ENCODE results near the gene MLLT1.
"Not testable (repeated sequence)": the region's sequence is repeated elsewhere in the genome, so short reads cannot be mapped to it uniquely, and the experiment has no call there.

The MLLT1 gene, protein sequence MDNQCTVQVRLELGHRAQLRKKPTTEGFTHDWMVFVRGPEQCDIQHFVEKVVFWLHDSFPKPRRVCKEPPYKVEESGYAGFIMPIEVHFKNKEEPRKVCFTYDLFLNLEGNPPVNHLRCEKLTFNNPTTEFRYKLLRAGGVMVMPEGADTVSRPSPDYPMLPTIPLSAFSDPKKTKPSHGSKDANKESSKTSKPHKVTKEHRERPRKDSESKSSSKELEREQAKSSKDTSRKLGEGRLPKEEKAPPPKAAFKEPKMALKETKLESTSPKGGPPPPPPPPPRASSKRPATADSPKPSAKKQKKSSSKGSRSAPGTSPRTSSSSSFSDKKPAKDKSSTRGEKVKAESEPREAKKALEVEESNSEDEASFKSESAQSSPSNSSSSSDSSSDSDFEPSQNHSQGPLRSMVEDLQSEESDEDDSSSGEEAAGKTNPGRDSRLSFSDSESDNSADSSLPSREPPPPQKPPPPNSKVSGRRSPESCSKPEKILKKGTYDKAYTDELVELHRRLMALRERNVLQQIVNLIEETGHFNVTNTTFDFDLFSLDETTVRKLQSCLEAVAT

DNA sequence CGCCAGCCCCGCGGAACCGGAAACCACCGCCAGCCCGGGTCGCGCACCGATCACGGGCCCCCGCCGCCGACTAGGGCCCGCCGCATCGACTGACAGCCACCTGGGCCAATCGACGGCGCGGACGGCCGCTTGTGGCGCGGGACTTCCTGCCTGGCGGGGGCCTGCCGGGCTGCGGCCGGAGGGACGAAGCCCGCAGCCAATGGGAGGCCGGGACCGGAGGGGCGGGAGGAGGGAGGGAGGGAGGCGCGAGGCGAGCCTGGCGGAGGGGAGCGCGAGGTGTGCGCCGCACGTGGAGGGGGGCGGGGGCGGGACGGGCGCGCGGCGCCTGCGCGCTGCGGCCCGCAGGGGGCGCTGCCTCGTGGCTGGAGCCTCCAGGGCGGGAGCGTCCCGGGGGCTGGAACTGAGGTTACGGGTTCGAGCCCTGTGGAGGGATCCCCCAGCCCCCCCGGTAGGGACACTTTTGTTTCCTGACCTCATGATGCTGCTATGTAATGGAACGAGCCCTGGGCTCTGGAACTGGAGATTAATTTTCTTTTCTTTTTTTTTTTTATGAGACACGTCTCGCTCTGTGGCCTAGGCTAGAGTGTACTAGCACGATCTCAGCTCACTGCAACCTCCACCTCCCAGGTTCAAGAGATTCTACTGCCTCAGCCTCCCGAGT, at the start of gene MLLT1:
MLLT1 (minus strand) TSS at position 45 of the 661 bp plus-strand sequence. CDS start 191 bp downstream, outside the sequence.
- peak; percentile 97 for DNase-seq (ENCODE audit: low spot score)

DNA sequence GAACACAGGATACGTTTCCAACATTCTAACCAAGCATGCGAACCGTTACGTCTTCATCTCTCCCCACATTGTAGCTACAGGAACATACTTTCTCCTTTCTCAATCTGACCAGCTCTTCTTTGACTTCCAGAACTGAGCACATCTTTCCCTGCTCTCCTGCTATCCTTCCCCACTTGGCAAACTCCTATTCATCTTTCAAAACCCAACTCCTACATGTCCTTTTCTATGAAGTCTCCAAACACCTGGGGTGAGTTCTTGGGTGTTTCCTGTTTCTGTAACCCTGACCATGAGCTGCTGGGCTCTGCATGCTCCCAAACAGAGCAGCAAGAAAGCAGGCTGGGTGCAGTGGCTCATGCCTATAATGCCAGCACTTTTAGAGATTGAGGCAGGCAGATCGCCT, 47.0 kb upstream of the MLLT1 start:
- DNase-seq (ENCODE audit: low spot score) = no peak

DNA sequence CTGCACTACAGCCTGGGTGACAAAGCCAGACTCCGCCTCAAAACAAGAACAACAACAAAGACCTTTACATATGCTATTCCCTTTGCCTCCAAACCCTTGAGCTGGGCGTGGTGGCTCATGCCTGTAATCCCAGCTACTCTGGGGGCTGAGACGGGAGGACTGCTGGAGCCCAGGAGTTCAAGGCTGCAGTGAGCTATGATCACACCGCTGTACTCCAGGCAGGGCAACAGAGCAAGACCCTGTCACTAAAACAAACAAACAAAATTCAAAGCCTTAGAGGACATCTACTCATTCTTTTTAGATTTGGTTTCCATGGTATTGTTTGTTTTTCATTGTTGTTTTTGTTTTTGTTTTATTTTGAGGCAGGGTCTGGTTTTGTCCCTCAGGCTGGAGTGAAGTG, 45.8 kb upstream of the MLLT1 start:
- DNase-seq (ENCODE audit: low spot score) = no peak

DNA sequence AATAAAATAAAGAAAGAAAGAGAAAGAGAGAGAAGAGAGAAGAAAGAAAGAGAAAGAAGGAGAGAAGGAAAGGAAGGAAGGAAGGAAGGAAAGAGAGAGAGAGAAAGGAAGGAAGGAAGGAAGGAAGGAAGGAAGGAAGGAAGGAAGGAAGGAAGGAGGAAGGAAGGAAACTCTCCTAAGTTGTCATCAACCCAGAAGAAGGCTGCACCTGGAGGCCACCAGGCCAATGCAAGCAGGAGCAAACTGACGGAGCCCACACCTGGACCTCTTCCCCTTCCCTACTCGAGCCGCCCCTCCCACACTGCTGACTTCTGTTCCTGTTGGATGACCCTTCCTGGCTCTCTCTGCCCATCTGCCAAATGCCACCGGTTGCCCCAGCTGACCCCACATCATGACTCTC, 45.0 kb upstream of the MLLT1 start:
- DNase-seq (ENCODE audit: low spot score) = no peak

DNA sequence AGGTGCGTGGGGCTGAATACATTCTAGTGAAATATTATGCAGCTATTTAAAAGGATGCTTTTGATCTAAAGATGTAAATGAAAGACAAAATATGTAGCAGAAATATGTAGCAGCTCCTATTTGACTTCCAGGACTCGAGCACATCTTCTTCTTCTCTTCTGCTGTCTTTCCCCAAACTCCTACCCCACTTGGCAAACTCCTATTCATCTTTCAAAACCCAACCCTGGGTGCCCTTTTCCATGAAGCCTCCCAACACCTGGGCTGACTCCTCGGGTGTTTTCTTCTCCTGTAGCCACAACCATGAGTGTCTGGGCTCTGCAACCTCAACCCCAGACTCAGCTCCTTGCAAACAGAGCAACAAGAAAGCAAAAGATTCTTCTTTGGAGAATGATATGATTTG, 42.5 kb upstream of the MLLT1 start:
- DNase-seq (ENCODE audit: low spot score) = no peak

DNA sequence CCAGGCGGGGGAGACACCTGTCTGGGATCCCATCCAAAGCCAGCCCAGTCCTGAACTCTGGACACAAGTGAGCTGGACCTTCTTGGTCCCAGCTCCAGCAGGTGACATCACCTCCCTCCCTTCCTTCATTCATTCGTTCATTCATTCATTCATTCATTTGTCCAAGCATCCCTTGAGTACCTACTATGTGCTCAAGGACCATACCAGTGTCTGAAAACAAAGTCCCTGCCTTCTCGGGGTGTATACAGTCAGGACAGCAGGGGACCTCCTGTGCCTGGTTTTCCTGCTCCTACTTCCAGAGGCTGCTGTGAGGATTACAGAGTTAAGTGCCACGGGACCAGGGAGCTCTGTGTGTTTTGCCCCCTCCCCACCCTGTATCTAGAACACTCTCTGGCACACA, 39.6 kb upstream of the MLLT1 start:
- no peak for DNase-seq (ENCODE audit: low spot score)

DNA sequence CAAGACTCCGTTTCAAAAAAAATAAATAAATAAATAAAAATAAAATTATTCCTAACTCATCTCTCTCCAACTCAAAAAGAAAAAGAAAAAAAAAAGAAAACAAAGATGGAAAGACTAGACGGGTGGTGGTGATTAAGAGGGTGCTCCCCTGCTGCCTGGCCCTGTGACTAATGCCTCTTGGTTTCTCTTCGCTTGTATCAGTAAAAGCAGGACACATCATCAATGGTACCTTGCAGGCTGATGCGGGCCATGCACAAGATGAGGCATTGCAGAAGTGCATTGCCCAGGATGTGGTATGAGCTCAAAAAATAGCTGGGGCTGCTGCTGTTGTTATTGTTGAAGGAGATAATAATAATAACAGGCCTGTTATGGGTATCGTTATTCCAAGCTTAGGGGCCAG, 39.0 kb upstream of the MLLT1 start:
- DNase-seq (ENCODE audit: low spot score) = no peak

DNA sequence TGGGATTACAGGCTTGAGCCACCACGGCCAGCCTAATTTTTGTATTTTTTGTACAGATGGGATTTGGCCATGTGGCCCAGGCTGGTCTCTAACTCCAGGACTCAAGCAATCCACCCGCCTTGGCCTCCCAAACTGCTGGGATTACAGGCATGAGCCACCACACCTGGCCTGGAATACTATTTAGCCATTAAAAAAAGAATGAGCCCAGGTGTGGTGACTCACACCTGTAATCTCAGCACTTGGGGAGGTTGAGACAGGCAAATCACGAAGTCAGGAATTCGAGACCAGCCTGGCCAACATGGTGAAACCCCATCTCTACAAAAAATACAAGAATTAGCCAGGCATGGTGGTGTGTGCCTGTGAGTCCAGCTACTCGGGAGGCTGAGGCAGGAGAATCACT, 35.9 kb upstream of the MLLT1 start:
- not testable (repeated sequence) for DNase-seq (ENCODE audit: low spot score)

DNA sequence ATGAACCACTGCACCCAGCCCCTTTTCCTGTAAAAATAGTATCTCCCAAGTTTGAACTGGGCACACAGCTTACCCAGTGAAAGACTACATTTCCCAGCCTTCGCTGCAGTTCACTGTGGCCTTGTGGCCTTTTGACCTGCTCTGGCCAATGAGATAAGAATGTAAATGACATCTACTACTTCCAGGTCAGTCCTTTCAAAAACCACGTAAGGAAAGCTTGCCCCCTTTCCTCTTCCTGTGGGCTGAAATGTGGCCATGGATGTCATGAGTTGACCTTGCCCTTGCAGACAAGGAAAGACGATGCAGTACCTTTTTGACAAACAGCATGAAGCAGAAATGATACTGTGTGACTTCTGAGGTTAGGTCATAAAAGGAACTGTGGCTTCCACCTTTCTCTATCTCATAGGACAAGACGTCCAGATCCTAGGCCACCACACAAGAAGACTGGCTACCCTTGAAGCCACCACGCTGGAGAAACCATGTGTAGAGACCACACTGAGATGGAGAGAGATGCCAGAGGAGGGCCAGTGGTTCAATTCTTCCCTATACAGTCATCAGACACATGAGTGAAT, 33.7 kb upstream of the MLLT1 start:
- no peak for DNase-seq (ENCODE audit: low spot score)

DNA sequence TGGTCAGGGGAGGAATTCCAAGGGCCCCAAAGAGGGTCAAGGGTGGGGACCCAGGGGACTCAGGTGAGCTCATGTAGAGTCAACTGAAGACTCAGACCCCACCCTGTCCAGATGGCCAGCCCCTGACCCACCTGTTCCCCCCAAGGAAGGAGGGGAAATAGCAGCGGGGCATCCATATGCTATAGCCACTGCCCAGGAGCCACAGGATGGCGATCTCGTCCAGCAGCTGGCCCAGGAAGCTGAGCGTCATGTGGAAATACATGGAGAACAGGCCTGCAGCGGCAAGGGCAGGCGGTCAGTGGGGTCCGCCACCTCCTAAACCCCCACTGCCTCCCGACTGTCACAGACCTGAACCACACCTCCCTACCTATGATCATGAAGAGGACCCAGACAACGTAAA, 32.2 kb upstream of the MLLT1 start:
- no peak for DNase-seq (ENCODE audit: low spot score)

DNA sequence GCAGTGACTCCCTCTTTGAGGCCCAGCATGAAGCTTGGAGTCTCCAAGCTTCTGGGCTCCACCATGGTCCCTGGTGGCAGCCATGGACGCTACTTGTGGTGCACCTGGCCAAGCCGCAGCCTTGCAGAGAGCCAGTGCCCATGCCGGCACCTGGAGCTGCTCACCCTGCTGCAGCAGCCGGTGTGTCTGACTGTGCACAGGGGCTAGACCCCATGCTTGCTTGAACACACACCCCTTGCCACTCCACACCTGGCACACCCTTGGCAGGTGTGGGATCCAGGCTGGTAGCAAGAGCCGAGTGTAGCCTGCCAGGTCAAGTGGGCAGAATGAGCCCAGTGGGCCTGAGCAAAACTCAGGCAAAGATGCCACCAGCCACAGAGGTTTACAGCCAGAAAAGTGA, 18.6 kb upstream of the MLLT1 start:
- no peak for DNase-seq (ENCODE audit: low spot score)

DNA sequence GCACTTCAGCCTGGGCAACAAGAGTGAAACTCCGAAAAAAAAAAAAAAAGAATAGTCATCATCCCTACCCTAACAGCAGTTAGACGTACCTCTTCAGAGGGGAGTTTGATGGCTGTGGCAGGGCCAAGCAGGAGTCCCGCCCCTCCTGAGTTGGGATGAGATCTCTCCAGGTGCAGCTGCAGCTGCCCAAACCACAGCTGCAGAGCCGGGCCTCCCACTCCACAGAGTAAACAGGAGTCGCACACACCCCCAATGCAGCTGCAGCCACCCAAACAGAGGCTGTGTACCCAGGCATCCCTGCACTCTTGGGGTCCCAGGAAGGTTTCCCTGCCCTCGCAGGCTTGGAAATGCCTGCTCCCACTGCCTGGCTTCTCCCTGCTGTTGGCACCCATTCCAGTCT, 17.4 kb upstream of the MLLT1 start:
- no peak for DNase-seq (ENCODE audit: low spot score)

DNA sequence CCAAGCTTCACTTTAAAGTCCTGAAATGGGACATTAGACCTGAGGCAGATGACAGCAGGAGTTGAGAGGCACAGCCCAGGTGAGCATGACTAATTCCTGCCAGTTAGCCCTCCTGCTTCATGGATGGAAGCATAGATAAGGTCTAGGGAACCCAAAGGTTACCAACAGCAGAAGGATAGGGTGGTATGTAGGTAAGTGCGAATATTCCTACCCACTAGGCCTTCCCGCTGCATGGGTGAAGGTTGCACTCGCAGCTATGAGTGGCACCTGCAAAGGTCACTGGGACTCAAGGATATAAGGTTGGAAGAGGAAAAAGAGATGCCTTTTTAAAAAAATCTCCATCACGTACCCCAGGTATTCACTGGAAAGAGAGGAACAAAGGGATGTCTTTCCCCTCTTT, 12.2 kb upstream of the MLLT1 start:
- DNase-seq (ENCODE audit: low spot score) = no peak

DNA sequence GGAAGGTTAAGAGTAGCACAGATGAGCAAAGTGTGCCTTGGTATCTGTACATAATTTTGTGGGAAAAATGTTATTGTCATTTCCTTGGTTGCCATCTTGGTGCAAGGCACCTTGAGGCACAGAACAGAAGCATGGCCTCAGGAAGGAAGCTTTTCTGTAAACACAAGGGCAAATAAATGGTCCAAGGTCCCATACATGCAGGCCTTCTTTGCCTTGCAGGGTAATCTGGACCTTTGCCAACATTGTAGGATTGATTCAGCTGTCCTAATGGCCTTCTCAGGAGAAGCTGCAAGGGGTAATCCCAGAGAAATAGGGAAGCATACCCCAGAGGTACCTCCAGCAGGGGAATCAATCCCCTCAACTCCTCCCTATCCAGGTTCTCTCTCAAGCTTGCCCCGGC, 9.0 kb upstream of the MLLT1 start:
- DNase-seq (ENCODE audit: low spot score) = no peak

DNA sequence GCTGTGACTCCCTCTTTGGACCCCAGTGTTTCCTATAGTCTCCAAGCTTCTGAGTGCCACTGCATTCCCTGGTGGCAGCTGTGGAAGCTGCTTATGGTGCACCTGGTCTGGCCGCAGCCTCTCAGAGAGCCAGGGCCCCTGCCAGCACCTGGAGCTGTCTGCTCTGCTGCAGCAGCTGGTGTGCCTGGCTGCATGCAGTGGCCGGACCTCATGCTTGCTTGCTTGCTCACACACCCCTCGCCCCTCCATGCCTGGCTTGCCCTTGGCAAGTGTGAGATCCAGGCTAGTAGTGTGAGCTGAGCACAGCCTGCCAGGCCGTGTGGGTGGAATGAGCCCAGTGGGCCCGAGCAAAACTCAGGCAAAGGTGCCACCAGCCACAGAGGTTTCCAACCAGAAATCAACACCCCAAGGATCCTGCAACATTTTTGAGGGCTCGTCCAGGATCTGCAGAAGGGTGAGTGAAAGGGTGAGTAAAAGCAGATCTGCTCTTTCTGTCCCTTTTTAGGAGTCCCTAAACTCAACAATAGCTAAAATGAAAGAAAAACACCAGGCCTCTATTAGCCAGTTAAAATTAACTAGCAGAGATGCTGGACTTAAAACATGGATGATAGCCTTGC, 7.6 kb upstream of the MLLT1 start:
- DNase-seq (ENCODE audit: low spot score) = no peak

DNA sequence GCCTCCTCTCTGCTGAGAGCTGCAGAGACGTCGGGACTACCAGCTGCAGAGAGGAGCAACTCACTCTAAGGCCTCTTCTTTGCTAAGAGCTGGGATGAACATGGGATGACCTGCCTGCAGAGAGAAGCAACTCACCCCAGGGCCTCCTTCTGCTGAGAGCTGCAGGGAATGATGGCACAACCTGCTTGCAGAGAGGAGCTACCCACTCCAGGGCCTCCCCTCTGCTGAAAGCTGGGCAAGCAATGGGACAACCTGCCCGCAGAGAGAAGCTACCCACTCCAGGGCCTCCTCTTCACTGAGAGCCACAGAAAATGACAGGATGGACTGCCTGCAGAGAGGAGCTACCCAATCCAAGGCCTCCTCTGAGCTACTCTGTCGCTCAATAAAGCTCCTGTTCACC, 6.9 kb upstream of the MLLT1 start:
- no peak for DNase-seq (ENCODE audit: low spot score)

DNA sequence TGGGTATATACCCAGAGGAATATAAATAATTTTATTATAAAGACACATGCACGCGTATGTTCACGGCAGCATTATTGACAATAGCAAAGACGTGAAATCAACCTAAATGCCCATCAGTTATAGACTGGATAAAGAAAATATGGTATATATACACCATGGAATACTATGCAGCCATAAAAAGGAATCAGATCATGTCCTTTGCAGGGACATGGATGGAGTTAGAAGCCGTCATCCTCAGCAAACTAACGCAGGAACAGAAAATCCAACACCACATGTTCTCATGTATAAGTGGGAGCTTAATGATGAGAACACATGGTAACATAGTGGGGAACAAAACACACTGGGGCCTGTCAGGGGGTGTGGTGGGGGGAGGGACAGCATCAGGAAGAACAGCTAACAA, 2.6 kb upstream of the MLLT1 start:
- not testable (repeated sequence) for DNase-seq (ENCODE audit: low spot score)

DNA sequence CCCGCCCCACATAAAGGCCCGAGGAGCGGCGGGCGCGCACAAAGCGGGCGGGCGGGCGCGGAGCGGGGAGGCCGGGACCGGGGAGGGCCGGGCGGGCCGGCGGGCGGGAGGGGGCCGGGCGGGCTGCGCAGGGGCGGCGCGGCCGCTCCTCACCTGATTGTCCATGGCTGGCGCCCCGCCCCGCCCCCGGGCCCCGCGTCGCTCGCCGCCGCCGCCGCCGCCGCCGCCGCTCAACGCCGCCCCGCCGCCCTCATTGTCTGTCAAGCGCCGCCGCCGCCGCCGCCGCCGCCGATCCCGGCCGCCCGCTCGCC, 200 bp downstream of the MLLT1 start:
- no peak for DNase-seq (ENCODE audit: low spot score)

DNA sequence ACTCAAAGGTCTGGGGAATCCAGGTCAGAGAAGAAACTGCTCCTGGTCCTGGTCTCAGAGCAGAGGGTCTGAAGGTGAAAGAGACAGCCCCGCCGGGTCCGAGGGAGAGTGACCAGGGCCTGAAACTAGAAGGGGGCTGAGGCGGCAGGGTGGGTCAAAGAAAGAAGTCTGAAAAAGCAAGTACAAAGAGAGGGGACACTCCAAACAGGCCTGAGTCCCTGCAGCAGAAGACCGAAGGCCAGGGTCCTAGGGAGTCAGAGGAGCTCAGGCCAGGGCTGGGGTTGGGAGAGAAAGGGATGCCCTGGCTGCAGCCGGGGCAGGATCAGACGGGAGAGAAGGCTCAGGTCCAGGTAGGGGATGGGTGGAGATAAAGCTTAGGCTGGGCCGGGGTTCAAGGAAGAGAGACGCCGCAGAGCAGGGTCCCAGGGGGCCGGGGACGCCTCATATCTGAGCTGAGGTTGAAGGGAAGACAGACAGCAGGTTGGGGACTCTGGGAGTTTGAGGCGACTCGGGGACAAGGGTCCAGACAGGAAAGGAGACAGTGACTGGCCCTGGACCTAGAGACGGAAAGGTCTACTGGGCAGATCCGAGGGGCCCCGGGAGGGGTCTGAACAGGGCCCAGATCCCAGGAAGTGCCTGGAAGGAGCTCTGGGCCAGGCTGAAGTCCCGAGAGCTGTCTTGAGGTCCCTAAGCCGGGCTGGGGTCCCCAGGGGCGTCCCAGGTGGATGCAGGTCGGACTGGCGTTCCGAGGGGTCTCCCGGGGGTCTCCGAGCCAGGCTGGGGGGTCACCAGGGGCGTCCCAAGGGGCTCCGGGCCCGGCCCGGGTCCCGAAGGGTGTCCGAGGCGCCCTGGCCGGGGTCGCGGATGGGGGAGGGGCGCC, 795 bp downstream of the MLLT1 start:
- no peak for DNase-seq (ENCODE audit: low spot score)

DNA sequence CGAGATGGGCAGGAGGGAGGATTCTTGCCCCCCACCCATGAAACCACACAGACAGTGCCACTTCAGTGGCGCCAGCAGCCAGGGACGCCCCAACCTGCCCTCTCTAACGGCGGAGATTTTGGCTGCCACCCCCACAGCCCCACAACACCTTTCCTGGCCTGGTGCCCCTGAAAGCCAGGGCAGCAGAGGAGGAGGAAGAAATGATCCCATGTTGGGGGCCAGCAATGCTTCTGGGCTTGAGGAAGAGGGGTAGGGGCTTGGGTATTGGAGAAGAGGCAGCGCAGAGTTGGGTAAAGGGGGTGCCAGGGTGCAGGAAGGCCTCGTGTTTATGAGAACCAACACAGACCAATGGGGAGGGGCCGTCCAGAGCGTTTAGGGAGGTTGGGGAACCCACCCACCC, 1.7 kb downstream of the MLLT1 start:
- no peak for DNase-seq (ENCODE audit: low spot score)

DNA sequence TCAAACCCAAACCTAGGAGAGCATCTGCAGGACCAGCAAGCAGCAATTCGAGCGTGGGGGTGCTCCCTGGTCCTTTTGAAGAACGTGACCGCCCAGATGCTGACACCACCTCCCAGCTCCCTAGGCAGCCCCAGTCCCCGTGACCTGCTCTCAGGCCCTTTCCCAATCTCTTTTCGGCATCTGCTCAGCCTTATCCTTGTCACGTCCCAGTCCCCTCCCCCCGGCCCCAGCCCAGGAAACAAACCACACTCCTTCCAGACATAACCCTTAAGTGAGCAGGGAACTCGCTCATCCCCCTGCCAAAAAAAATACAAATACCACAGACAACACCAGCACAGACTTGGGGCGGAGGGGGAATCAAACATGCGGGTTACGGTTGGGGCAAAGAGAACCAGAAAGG, 3.3 kb downstream of the MLLT1 start:
- no peak for DNase-seq (ENCODE audit: low spot score)
